Stimulated activated CD8-positive, alpha-beta memory T cell treated with anti-CD3 and anti-CD28 coated beads, Interleukin-12 subunit alpha, Interleukin-12 subunit beta, amount 100 ng/mL, for 24 hours (primary cell): ENCODE results near the gene IDUA.

ENCODE experiments used
- DNase-seq: peaks from one replicate; pipeline ENCODE4 v3.0.0-alpha.2; 2020; ENCODE audit errors: extremely low read depth

IDUA gene

GRCh38 chr4:1000686-1001260 is 13.9 kb downstream of the IDUA start:
- no peak for DNase-seq

- DNase-seq: no peak
Observed at GRCh38 chr4:1001561-1002130, 14.8 kb downstream of the IDUA start.

- DNase-seq: no peak
Observed at GRCh38 chr4:1002131-1002630, 15.3 kb downstream of the IDUA start.

- no peak for DNase-seq
Observed at GRCh38 chr4:1002631-1003251, 15.9 kb downstream of the IDUA start.

- DNase-seq: no peak
Observed at GRCh38 chr4:1003271-1004070, 16.6 kb downstream of the IDUA start.

- no peak for DNase-seq
Observed at GRCh38 chr4:1004071-1004418, 17.2 kb downstream of the IDUA start.

- DNase-seq: no peak
Observed at GRCh38 chr4:1004557-1005485, 18.0 kb downstream of the IDUA start.

GRCh38 chr4:1006856-1007255 is 20.0 kb downstream of the IDUA start:
- no peak for DNase-seq

- no peak for DNase-seq
Observed at GRCh38 chr4:1008840-1009541, 22.1 kb downstream of the IDUA start.

- peak; percentile 55 for DNase-seq
Observed at GRCh38 chr4:1009542-1010394, 22.9 kb downstream of the IDUA start.

- DNase-seq: no peak
Observed at GRCh38 chr4:1010395-1011021, 23.7 kb downstream of the IDUA start.

GRCh38 chr4:1011022-1011665 is 24.3 kb downstream of the IDUA start, which contains the start of gene FGFRL1:
Gene FGFRL1 (plus strand): TSS chr4:1011626. CDS start chr4:1012486, 860 bp downstream.
- DNase-seq: peak; percentile 85

- DNase-seq: no peak
Observed at GRCh38 chr4:1011666-1012033, 24.8 kb downstream of the IDUA start.

GRCh38 chr4:1012034-1012739 is 25.3 kb downstream of the IDUA start:
- DNase-seq: no peak

- no peak for DNase-seq
Observed at GRCh38 chr4:1013225-1014073, 26.6 kb downstream of the IDUA start.

GRCh38 chr4:1014291-1015167 is 27.7 kb downstream of the IDUA start:
- no peak for DNase-seq
